HG03565 (cell line): Measurements from ENCODE around the gene MAPK11.

Experiments
- ATAC-seq: cut with Tn5 transposase; IDR thresholded peaks from one replicate; pipeline ENCODE4 v1.9.1; 2021; ENCODE audit warnings: mild to moderate bottlenecking, moderate library complexity; ENCODE audit not compliant: unreplicated experiment

MAPK11 gene

GRCh38 chr22:50227579-50228215 is 42.5 kb downstream of the MAPK11 start:
- no peak for ATAC-seq

DNA sequence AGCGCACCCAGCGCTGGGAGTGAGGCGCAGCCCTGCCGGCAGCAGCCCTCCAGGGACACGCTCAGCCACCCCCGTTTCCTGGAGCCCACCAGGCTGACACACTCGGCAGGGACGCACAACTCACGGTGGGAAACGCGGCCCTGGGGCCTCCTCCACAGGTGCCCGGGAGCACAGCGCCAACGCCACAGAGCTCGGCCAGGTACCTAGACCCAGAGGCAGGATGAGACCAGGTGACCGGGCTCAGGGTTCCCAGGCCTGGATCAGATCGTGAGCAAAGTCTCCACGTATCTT is 43.4 kb downstream of the MAPK11 start:
- no peak for ATAC-seq

GRCh38 chr22:50226063-50226874 is 43.9 kb downstream of the MAPK11 start:
- no peak for ATAC-seq

- no peak for ATAC-seq
Measured at GRCh38 chr22:50225200-50225969, 44.8 kb downstream of the MAPK11 start.

GRCh38 chr22:50224071-50224470 is 46.1 kb downstream of the MAPK11 start:
- ATAC-seq: no peak

DNA sequence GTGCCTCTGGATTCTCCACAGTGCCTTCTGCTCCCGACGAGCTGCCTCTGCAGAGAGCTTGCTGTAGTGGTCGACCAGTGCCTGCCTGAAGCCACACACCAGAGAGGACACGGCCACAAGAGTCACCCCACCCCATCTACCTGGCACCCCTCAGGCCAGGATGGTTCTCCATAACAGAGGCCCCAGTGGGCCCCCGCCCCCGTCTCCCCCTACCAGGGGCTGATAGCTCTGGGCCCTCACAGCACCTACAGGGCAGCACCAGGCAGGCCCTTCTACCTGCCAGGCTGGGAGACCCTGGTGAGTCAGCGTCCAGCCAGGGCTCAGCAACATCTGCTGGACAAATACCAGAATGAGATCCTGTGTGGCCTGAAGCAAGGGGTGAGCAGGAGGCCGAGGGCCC is 47.7 kb downstream of the MAPK11 start:
- ATAC-seq: no peak

DNA sequence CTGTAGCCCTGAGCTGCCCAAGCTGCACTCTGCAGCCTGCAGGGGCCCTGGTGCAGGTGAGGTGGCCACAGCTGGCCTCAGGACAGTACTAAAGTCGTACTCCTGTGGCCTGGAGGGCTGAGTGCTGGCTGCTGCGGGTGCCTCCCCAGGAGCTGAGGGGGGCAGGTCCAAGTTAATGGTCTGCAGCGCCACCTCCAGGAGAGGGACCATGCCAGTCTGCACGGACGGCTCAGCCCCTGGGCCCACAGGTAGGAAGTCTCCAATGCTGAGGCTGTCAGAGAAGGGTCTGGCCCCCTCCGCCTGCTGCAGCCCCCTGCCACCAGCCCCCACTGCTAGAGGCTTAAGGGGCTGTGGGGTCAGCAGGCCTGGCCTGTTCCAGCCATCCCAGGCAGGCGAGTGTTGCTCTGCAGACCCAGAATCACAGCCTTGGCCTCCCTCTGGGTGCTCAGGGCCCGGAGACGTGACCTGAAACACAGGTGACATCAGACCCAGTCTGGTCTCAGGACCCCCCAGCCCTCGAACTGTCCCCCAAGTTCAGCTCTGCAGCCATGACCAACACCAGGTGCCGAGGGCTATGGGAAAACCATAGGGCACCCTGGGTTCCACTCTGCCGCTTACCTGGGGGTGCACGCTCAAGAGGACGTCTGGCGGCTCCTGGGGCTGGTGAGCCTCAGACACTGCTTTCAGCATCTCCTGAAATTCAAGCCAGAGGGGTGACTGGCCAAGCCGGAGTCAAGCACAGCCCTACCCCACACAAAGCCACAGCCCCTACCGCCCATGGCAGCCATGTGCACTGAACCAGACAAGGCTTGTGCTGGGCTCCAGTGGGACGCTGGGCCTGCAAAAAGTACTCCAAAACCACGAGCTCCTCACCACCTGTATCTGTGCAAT is 48.5 kb downstream of the MAPK11 start:
- no peak for ATAC-seq

DNA sequence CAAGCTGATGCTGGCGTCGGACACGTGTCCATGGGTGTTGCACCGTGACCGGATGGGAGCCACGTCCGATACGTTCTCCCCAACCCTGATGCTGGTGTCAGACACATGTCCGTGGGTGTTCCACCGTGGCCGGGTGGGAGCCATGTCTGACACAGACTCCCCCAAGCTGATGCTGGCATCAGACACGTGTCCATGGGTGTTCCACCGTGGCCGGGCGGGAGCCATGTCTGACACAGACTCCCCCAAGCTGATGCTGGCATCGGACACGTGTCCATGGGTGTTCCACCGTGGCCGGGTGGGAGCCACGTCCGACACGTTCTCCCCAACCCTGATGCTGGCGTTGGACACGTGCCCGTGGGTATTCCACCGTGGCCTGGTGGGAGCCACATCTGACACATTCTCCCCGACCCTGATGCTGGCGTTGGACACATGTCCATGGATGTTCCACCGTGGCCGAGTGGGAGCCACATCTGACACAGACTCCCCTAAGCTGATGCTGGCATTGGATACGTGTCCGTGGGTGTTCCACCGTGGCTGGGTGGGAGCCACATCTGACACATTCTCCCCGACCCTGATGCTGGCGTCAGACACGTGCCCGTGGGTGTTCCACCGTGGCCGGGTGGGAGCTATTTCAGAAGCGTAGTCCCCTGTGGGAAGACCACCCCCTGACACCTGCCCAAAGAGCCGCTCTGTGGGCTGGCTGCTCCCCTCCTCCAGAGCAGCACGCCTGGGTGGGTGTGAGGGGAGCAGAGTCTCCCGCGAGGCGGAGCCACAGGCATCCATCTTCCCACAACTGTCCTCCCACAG is 49.4 kb downstream of the MAPK11 start:
- ATAC-seq: no peak

DNA sequence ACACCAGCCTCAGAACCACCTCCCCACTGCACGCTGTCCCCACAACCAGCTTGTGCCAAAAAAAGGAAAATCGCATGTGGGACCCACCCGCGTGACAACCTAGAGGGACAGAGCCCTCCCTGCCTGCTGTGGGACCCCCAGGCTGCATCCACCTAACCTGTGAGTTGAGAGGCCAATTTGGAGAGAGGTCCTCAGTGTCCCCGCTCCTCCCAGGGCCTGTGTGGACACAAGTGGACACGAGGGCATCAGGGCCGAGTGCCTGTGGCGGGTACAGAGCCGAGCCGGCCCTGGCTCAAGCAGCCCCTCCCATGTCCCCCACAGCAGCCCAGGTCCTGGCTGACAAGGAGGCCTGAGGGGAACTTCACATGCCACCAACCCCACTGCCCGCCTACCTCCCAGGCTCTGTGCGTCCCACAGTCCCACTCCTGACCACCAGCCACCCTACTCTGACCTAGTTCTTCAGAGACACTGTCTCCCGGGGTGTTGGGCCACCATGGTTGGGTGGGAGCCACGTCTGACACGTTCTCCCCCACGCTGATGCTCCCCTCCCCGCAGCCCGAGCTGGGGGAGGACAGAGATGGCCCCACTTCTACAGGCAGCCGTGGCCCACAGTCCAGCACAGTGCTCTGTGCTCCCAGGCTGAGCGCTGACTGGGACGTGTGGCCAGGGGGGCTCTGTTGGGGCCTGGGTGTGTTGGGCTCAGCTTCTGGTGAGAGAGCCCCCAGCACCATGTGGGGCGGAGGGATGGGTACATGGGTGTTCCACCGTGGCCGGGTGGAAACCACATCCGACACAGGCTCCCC is 50.2 kb downstream of the MAPK11 start:
- ATAC-seq: no peak

DNA sequence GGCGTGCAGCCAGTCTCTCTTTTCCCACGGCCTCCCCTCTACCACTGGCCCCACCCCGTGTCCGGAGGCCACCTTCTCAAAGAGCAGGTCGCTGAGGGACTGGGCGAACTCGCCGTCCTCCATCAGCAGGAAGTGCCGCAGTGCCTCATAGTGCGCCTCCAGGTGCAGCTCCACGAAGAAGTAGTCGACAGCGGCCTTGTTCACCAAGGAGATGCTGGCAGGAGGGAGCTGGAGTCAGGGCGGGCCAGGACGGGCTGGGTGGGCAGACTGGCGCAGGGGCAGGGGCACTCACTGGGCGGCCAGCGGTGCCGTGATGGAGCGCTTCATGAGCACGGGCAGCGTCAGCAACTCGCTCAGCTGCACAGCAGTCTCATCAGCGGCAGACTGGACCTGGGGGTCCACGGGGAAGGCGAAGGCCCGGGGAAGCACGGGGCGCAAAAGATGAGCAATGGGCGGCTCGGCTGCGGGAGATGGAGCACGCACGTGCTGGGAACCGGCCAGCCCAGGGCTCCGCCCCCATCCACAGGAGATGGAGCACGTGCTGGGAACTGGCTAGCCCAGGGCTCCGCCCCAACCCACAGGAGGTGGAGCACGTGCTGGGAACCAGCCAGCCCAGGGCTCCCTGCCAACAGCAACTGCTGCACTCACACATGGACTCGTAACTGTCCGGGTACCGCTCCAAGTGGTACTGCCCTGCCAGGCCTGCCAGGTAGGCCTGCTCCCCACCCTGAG is 51.0 kb downstream of the MAPK11 start:
- no peak for ATAC-seq

GRCh38 chr22:50218153-50218995 is 51.8 kb downstream of the MAPK11 start:
- no peak for ATAC-seq

DNA sequence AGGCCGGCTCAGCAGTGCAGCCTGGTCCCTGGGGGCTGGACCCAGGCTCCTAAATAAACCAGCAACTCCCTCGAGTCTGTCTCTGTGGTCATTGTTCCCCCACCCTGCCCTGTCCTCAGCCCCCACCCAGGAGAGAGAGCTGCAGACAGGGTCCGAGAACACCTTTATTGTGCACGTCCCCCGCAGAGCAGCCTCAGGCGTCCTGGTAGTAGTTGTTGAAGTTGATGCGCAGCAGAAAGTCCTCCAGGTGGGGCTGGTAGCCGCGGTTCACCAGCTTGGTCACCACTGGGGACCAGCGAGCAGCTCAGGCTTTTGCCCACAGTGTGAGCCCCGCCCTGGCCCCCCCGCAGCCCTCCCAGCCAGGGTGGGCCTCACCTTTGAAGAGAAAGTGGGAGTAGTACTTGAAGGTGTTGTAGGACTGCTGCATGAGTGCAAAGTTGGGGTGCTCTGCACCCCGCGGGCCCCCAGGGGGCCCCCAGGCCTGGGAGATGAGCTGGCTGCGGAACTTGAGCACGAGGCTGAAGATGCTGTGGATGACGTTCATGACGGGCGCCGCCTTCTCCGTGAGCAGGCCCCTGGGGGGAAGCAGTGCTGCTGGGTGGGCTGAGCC is 52.5 kb downstream of the MAPK11 start:
- no peak for ATAC-seq

- ATAC-seq: no peak
Measured at GRCh38 chr22:50216684-50217520, 53.3 kb downstream of the MAPK11 start.

GRCh38 chr22:50216055-50216683 is 54.0 kb downstream of the MAPK11 start:
- no peak for ATAC-seq

DNA sequence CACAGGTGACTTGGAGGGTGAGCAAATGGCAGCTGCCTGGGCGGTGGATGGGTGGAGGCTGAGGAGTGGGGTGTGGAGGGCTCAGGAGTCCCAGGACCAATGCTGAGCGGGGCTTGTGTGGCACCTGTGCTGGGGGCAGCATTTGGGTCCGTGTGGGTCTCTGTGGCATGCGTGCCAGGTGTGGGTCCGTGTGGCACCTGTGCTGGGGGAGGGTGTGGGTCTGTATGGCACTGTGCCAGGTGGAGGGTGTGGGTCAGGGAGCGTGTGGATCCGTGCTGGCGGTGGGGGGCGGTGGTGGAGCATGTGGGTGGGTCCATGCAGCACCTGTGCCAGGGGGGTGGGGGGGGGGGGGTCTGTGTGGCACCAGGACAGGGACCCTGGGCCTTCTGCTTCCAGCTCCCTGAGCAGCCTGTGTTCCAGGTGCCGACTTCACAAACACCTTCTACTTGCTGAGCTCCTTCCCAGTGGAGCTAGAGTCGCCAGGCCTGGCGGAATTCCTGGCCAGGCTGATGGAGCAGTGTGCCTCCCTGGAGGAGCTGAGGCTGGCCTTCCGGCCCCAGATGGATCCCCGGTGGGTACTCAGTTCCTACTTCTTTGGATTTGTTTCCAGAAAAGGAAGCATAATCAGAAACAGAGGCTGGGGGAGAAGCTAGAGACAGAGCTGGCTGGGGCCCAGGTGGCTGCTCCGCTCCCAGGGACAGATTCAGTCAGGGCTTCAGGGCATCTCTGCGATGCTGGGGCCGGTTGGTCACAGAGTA is 54.7 kb downstream of the MAPK11 start:
- ATAC-seq: no peak
